HepG2 (cell line): ENCODE data around the gene STX1B. TPM values are rescaled to one million over a fixed set of nuclear protein-coding genes. Genes with fewer than 3 reads are reported as not detected.

Experiments used
- CENPBD1 ChIP-seq: sonication (generic); formaldehyde crosslinking; IDR thresholded peaks from 2 replicates; pipeline ENCODE4 v1.8.0; 2022; ENCODE audit warnings: missing genetic modification reagents, low read depth, mild to moderate bottlenecking, borderline replicate concordance
- DRAP1 ChIP-seq: IDR thresholded peaks from 2 replicates; pipeline ENCODE4 v1.6.1; 2016; ENCODE audit warnings: missing genetic modification reagents, missing compliant biosample characterization
- IRF9 ChIP-seq: sonication (generic); formaldehyde crosslinking; IDR thresholded peaks from 2 replicates; pipeline ENCODE4 v1.8.0; 2022; ENCODE audit warnings: missing genetic modification reagents, mild to moderate bottlenecking, borderline replicate concordance
- KDM5A ChIP-seq: fragments of 200-600 bp; sonication (generic); IDR thresholded peaks from 2 replicates; pipeline ENCODE4 v1.7.0; 2018; ENCODE audit warnings: antibody characterized with exemption, mild to moderate bottlenecking, low read length, borderline replicate concordance
- LRRFIP1 ChIP-seq: sonication (generic); formaldehyde crosslinking; conservative IDR thresholded peaks from 2 replicates; pipeline ENCODE4 v1.4.0; 2020; ENCODE audit warnings: missing genetic modification reagents
- MBD4 ChIP-seq: IDR thresholded peaks from 2 replicates; pipeline ENCODE4 v1.6.1; 2012; ENCODE audit warnings: low read length, inconsistent platforms, borderline replicate concordance
- RNF2 ChIP-seq: fragments of 450-650 bp; conservative IDR thresholded peaks from 2 replicates; pipeline ENCODE4 v1.6.1; 2016; ENCODE audit warnings: low read depth
- SIX1 ChIP-seq: sonication (generic); formaldehyde crosslinking; IDR thresholded peaks from 2 replicates; pipeline ENCODE4 v1.4.0; 2020; ENCODE audit warnings: missing genetic modification reagents, borderline replicate concordance
- SP140L ChIP-seq: sonication (generic); formaldehyde crosslinking; IDR thresholded peaks from 2 replicates; pipeline ENCODE4 v1.4.0; 2020; ENCODE audit warnings: missing genetic modification reagents, borderline replicate concordance
- ZBTB44 ChIP-seq: sonication (generic); formaldehyde crosslinking; IDR thresholded peaks from 2 replicates; pipeline ENCODE4 v1.4.0; 2020; ENCODE audit warnings: missing genetic modification reagents
- ZFP91 ChIP-seq: sonication (generic); formaldehyde crosslinking; IDR thresholded peaks from 2 replicates; pipeline ENCODE4 v1.9.0; 2022; ENCODE audit warnings: missing genetic modification reagents, mild to moderate bottlenecking, borderline replicate concordance
- ZNF10 ChIP-seq: sonication (generic); formaldehyde crosslinking; IDR thresholded peaks from 2 replicates; pipeline ENCODE4 v1.4.0; 2020; ENCODE audit warnings: mild to moderate bottlenecking, low read depth, missing genetic modification reagents, borderline replicate concordance
- ZNF205 ChIP-seq: IDR thresholded peaks from 2 replicates; pipeline ENCODE4 v1.6.1; 2018; ENCODE audit warnings: missing biosample characterization, missing genetic modification reagents
- ZNF33B ChIP-seq: sonication (generic); formaldehyde crosslinking; IDR thresholded peaks from 2 replicates; pipeline ENCODE4 v1.5.1; 2020; ENCODE audit warnings: mild to moderate bottlenecking, missing genetic modification reagents
- ZNF512 ChIP-seq: sonication (generic); formaldehyde crosslinking; IDR thresholded peaks from 2 replicates; pipeline ENCODE4 v1.4.0; 2020; ENCODE audit warnings: mild to moderate bottlenecking, missing genetic modification reagents
- ZSCAN25 ChIP-seq: sonication (generic); formaldehyde crosslinking; IDR thresholded peaks from 2 replicates; pipeline ENCODE4 v1.8.0; 2022; ENCODE audit warnings: mild to moderate bottlenecking, missing genetic modification reagents
- polyA plus RNA-seq, 8 experiments: library from polyadenylated mRNA; depleted of rRNA in 3 of 8; stranded (reverse) in 7 of 8; unstranded in 1 of 8; fragments of >200 nt; fragmentation: Illumina TruSeq in 4 of 8; extraction: Trizol in 4 of 8; gene quantifications; 2 replicates each; pipeline versions ENCODE4 v1.2.1 to v1.2.3, GENCODE V29; 2011 to 2016; ENCODE audit warnings: low read depth in 4 of 8, missing spikeins in 1 of 8, mixed read lengths in 1 of 8; ENCODE audit not compliant: insufficient read depth in 1 of 8
- total RNA-seq, 5 experiments: library from RNA; depleted of rRNA; stranded (reverse); fragments of >200 nt; fragmentation: Illumina TruSeq; extraction: Trizol; gene quantifications; 2 replicates each; pipeline ENCODE4 v1.2.3, GENCODE V29; 2016; ENCODE audit warnings: low read depth in 1 of 5

STX1B gene
- total and polyA plus RNA-seq, 2 of the 13 experiments (the other 11 are each of a cell fraction or from before 2014, with no cell fraction given), result 2.1 to 3.0 TPM

GRCh38 chr16:30954993-30955392 is 55.4 kb downstream of the STX1B start (continued):
- TF ChIP-seq ZNF33B (CRISPR knock-in tag) (no peak), MBD4 (no peak), ZSCAN25 (no peak), ZBTB44 (CRISPR knock-in tag) (no peak), CENPBD1 (no peak), RNF2 (no peak), ZNF512 (CRISPR knock-in tag) (no peak), SP140L (CRISPR knock-in tag) (no peak), ZFP91 (CRISPR knock-in tag) (no peak), KDM5A (no peak), IRF9 (CRISPR knock-in tag) (0 out of 2 replicates have a peak, but pooled peaks have one; percentile 1), DRAP1 (CRISPR knock-in tag) (no peak), SIX1 (CRISPR knock-in tag) (no peak), LRRFIP1 (no peak), ZNF10 (CRISPR knock-in tag) (no peak), ZNF205 (CRISPR knock-in tag) (no peak)
